Heart left ventricle (tissue), 16 donors: ENCODE measurements around the gene LMNTD2. TPM values are rescaled to one million over a fixed set of nuclear protein-coding genes. Genes with fewer than 3 reads are reported as not detected.

ENCODE experiments used
- ATAC-seq, 4 donors: fragments of 200-7000 bp; cut with Tn5 transposase; one replicate each; pipeline ENCODE4 v1.9.1; 2020 to 2022; ENCODE audit warnings: moderate library complexity in 4 of 4, mild to moderate bottlenecking in 3 of 4, moderate number of reproducible peaks in 1 of 4
- DNase-seq, 5 donors: peaks; one replicate each; pipeline ENCODE4 v3.0.0-alpha.2; 2020
- H3K27ac ChIP-seq, 12 donors: fragments of 200-600 bp; sonication (generic) in 4 of 12; one replicate each; pipeline versions ENCODE4 v1.5.0 to v1.8.0; 2016 to 2022; ENCODE audit warnings: mild to moderate bottlenecking in 2 of 12
- H3K27me3 ChIP-seq, 9 donors: fragments of 200-600 bp; sonication (generic) in 2 of 9; one replicate each; pipeline versions ENCODE4 v1.5.1 to v1.8.0; 2016 to 2022; ENCODE audit warnings: mild to moderate bottlenecking in 3 of 9
- H3K36me3 ChIP-seq, 9 donors: fragments of 200-600 bp; sonication (generic) in 2 of 9; one replicate each; pipeline versions ENCODE4 v1.5.0 to v1.8.0; 2018 to 2022; ENCODE audit warnings: mild to moderate bottlenecking in 2 of 9
- H3K4me1 ChIP-seq, 12 donors: fragments of 200-600 bp; sonication (generic) in 4 of 12; one replicate each; pipeline versions ENCODE4 v1.5.0 to v1.8.0; 2016 to 2022; ENCODE audit warnings: mild to moderate bottlenecking in 3 of 12
- H3K4me3 ChIP-seq, 12 donors: fragments of 200-600 bp; sonication (generic) in 4 of 12; one replicate each; pipeline versions ENCODE4 v1.5.0 to v1.8.0; 2017 to 2022; ENCODE audit warnings: mild to moderate bottlenecking in 9 of 12, moderate library complexity in 4 of 12
- H3K9me3 ChIP-seq, 12 donors: fragments of 200-600 bp; sonication (generic) in 4 of 12; one replicate each; pipeline versions ENCODE4 v1.5.0 to v1.8.0; 2016 to 2022; ENCODE audit warnings: mild to moderate bottlenecking in 1 of 12
- CTCF ChIP-seq, 12 donors: fragments of 200-600 bp; sonication (generic) in 4 of 12; IDR thresholded peaks; one replicate each; pipeline versions ENCODE4 v1.5.0 to v1.8.0; 2018 to 2022; ENCODE audit warnings: antibody characterized with exemption in 12 of 12, mild to moderate bottlenecking in 5 of 12
- POLR2A ChIP-seq, 2 donors: fragments of 450-650 bp; IDR thresholded peaks; one replicate each; pipeline ENCODE4 v1.6.1; 2017; ENCODE audit warnings: antibody characterized with exemption in 2 of 2, mild to moderate bottlenecking in 2 of 2, moderate library complexity in 2 of 2
- WGBS, 4 donors: extraction: QIAGEN DNeasy Blood & Tissue Kit in 2 of 4; methylation state at CpG; one replicate each; pipeline versions ENCODE4 v1.1.5 to v1.1.7; 2013 to 2018; 5-methylcytosine and 5-hydroxymethylcytosine counted together
- intact Hi-C, 10 donors: fragments of 100-400 bp; cut with DNase I; formaldehyde crosslinking; loops; one replicate each; pipeline versions ENCODE4 v1.11.1 to v1.14.2; 2022
- polyA plus RNA-seq, 2 donors: library from polyadenylated mRNA; stranded (reverse); fragments of 200-250 nt; gene quantifications; one replicate each; pipeline ENCODE4 v1.2.3, GENCODE V29; 2013
- total RNA-seq, 9 donors: library from RNA; depleted of rRNA in 2 of 9; stranded (reverse); fragments of >200 nt in 2 of 9; fragmentation: NEBNext Ultra II Directional in 3 of 9; extraction: Animal tissue kit (Norgen Biotek cat#: 25700) in 3 of 9; gene quantifications; one replicate each; pipeline versions ENCODE4 v1.1.0 to v1.2.4, GENCODE V29; 2016 to 2023
- donor health status: ischemic (EF 13 %, LVEDD 7.1; RV severe dilation, severe dysfunction).
- donor health status: healthy with polysubstance abuse.
- donor health status: DM: no; HTN: yes; CAD: no.
- donor health status: DM: no; HTN: no; CAD: no.
- donor health status: ischemic (EF 25% LVEDD 6.9; RV normal size, moderate dysfunction).
- donor health status: ischemic (EF 25% LVEDD 5.7; RV mildly dilated, moderate dysfunction).
- donor health status: healthy.
- donor health status: DM: yes; HTN: yes; CAD: no.
- donor health status: ischemic (EF 35%, LVEDD 5.7; RV mildly dilated, moderate dysfunction).
- donor health status: nonischemic (EF 11% LVEDD 7.7; RV severe dilation, severe dysfunction).
- donor health status: DM: yes; HTN: yes; CAD: no.
- donor health status: PGD.
- donor health status: ischemic (EF 29% LVEDD 5.4; RV normal size, mild dysfunction).
- donor health status: nonischemic (EF 23%, LVEDD 6.1; RV moderate dilation, normal function).

LMNTD2 gene
- total and polyA plus RNA-seq, 11 donors, result 0.10 to 1.6 (median 0.36) TPM; not detected in 2

- H3K36me3 ChIP-seq, result peaks cover 0 to 33% (median 20%) of the 10 kb centered on the region in 9 donors
- peak in 1 of 5 donors; percentile 40 for DNase-seq
- no peak overlapping the region for H3K27ac ChIP-seq
- H3K27me3 ChIP-seq, result no peaks in the 10 kb centered on the region
- no peak for ATAC-seq
- H3K4me1 ChIP-seq, result peaks cover 0 to 10% (median 4%) of the 10 kb centered on the region in 12 donors
- WGBS, 4 donors, result 87 to 98% (median 94%) methylated on average over 6 of the region's 6 CpGs
- intact Hi-C loops, result loop anchor here in 3 of 10 donors (5.0 to 10.0 kb wide), 3 partner anchors 108 to 310 kb away; partner anchors contain the start of genes BET1L (in 1 of the 3) and RIC8A (in 1 of the 3)
- TF ChIP-seq POLR2A (IDR thresholded peaks at IDR 0.05), result no peak
- TF ChIP-seq CTCF (IDR thresholded peaks at IDR 0.05), result no peak
- no peak overlapping the region for H3K4me3 ChIP-seq
- H3K9me3 ChIP-seq, result peaks cover 0 to 14% (median 0%) of the 10 kb centered on the region in 12 donors
Measured at GRCh38 chr11:515131-515530, 45.4 kb downstream of the LMNTD2 start.

- 92 to 96% (median 94%) methylated on average over 10 of the region's 10 CpGs for WGBS, 4 donors
- no peak overlapping the region for H3K27ac ChIP-seq
- peaks cover 0 to 14% (median 0%) of the 10 kb centered on the region in 12 donors for H3K9me3 ChIP-seq
- intact Hi-C loops, result loop anchor here in 3 of 10 donors (5.0 to 10.0 kb wide), 3 partner anchors 107 to 310 kb away; partner anchors contain the start of genes BET1L (in 1 of the 3) and RIC8A (in 1 of the 3)
- H3K4me1 ChIP-seq, result peaks cover 0 to 10% (median 4%) of the 10 kb centered on the region in 12 donors
- no peak for ATAC-seq
- peak in 1 of 5 donors; percentile 13 for DNase-seq
- no peaks in the 10 kb centered on the region for H3K27me3 ChIP-seq
- TF ChIP-seq POLR2A (IDR thresholded peaks at IDR 0.05), result no peak
- no peak for TF ChIP-seq CTCF (IDR thresholded peaks at IDR 0.05)
- H3K36me3 ChIP-seq, result peaks cover 0 to 38% (median 26%) of the 10 kb centered on the region in 9 donors
- no peak overlapping the region for H3K4me3 ChIP-seq
Measured at GRCh38 chr11:514606-515005, 45.9 kb downstream of the LMNTD2 start.

- TF ChIP-seq POLR2A (IDR thresholded peaks at IDR 0.05) (no peak), CTCF (IDR thresholded peaks at IDR 0.05) (no peak)
- WGBS, 4 donors, result 89 to 95% (median 93%) methylated on average over 24 to 29 of the region's 29 CpGs
- Histone ChIP-seq H3K9me3 (peaks cover 0 to 14% (median 0%) of the 10 kb centered on the region in 12 donors), H3K4me1 (peaks cover 0 to 2% (median under 1%) of the 10 kb centered on the region in 12 donors), H3K27me3 (no peaks in the 10 kb centered on the region), H3K36me3 (peaks cover 0 to 46% (median 36%) of the 10 kb centered on the region in 9 donors), H3K4me3 (no peak overlapping the region), H3K27ac (no peak overlapping the region)
- intact Hi-C loops, result loop anchor here in 2 of 10 donors (10.0 kb wide), 2 partner anchors 108 to 308 kb away; partner anchors contain the start of genes BET1L (in 1 of the 2) and RIC8A (in 1 of the 2)
- DNase-seq, result peak in 1 of 5 donors; percentile 13
- ATAC-seq, result no peak
Measured at GRCh38 chr11:512761-513595, 47.6 kb downstream of the LMNTD2 start.

- H3K27ac ChIP-seq, result no peak overlapping the region
- ATAC-seq (no peak), DNase-seq (peak in 2 of 5 donors; percentile 8 to 26)
- TF ChIP-seq POLR2A (IDR thresholded peaks at IDR 0.05), result no peak
- no peak for TF ChIP-seq CTCF (IDR thresholded peaks at IDR 0.05)
- H3K27me3 ChIP-seq, result no peaks in the 10 kb centered on the region
- peaks cover 4 to 33% (median 26%) of the 10 kb centered on the region in 12 donors for H3K4me1 ChIP-seq
- intact Hi-C loops, result loop anchor here in 7 of 10 donors (5.0 to 10.0 kb wide), 5 partner anchors 57 to 304 kb away; partner anchors contain the start of genes PTDSS2 (in 4 of the 7), BET1L (in 3 of the 7), RIC8A (in 3 of the 7) and IFITM2 (in 1 of the 7)
- H3K9me3 ChIP-seq, result no peaks in the 10 kb centered on the region
- H3K4me3 ChIP-seq, result no peak overlapping the region
- H3K36me3 ChIP-seq, result peaks cover 0 to 35% (median 29%) of the 10 kb centered on the region in 9 donors
- WGBS, 4 donors, result 62 to 78% (median 75%) methylated on average over 5 of the region's 5 CpGs
Measured at GRCh38 chr11:508956-509355, 51.6 kb downstream of the LMNTD2 start.
